HG03175 (cell line): ENCODE measurements around the gene STK11IP.

ENCODE experiments used
- ATAC-seq: cut with Tn5 transposase; IDR thresholded peaks from one replicate; pipeline ENCODE4 v1.9.1; 2021; ENCODE audit warnings: mild to moderate bottlenecking, moderate library complexity; ENCODE audit not compliant: unreplicated experiment

Gene STK11IP

GRCh38 chr2:219562049-219563020 is 35.3 kb upstream of the STK11IP start:
- ATAC-seq: no peak

DNA sequence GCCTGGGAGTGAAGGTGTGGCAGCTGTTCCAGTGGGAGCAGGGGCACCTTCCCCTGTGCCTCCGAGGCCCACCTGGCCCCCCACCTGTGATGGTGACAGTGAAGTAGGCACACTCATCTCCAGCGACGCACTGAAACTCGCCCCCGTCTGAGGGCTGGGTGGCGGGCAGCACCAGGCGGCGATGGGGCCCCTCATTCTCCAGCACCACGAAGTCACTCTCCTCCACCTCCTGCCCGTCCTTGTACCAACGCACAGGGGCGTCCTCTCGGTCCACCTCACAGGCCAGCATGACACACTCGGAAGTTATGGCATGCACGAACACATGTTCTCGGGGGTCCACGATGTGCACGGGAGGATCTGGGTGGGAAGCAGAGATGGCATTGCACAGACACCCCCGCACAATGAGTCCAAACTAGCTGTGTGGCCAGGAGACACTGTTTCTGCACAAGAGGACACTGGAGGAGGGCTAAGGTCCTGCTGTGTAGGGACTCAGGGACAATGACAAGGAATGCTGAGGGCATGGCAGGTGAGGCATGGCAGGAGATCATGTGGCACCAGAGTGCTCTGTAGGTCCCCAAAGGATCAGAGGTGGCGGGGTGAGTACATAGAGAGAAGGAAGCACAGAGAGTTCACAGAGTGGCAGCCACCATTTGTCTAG is 34.3 kb upstream of the STK11IP start:
- ATAC-seq: no peak

DNA sequence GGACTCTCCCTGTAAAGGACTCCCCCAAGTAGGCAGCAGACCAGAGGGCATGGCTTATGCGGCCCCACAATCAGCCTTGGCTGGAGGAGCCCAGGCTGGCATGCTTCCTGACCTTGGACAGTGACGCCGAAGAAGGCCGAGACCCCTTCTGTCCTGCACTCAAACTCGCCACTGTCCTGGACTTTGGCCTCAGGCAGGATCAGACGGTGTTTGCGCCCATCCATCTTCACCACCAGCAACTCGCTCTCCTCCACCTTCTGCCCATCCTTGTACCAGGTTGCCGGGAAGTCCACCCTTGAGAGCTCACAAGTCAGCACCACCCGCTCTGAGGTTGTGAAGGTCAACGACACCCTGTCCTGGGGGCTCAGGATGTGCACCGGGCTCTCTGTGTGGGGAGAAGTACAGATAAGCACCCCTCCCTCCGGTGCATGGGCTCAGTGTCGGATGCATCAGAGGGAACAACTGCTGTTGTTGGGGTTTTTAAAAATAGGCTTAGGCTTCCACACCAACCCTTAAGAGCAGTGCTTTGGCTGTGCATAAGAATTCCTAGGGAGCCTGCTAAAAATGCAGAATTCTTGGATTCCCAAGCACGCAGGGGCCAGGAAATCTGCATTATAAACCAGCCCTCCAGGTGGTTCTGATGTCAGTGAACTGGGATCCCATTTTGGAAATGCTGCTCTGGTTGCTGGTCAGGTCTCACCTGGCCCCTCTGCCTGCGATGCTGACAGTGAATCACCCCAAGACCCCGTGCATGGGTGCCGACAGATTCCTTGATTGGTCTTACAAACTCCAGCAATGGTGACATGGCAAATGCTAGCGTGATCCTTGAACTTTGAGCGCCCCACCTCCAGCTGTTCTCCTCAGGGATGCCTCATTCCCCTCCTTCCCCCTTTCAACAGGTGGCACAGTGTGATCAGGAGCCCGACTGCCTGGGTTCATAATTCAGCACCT is 32.3 kb upstream of the STK11IP start:
- no peak for ATAC-seq

DNA sequence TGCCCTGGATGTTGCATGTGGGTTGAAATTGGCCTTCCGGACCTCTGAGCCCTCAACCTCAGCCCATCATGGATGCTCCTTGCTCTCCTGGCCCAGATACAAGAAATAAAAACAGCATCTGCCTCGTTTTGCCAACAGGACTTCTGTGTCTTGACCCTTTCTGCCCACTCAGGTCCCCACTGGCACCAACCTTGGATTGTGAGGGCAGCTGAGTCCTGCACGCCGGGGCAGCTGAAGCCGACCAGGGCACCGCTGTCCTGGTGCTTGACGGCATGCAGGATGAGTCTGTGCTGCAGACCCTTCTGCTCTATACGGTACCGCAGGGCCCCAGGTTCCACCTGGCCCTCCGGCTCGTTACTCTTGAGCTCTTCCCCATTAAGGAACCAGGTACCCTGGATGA is 31.0 kb upstream of the STK11IP start:
- ATAC-seq: no peak

DNA sequence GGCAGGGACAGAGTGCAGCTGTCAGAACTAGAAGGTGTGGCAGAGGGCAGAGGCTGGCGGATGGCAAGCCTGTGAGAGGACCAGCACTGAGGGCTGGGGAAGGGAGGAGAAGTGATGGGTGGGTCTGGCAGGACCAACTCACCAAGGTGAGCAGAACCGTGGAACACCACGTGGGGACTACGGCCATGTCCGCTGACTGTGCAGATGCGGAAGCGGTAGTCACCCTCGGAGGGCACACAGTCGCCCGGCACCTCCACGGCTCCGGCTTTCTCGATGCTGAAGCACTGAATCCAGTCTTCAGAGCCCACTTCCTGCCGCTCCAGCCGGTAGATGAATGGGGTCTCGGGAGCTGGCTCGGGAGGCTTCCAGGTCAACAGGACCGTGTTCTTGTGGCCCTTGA is 30.5 kb upstream of the STK11IP start:
- no peak for ATAC-seq

DNA sequence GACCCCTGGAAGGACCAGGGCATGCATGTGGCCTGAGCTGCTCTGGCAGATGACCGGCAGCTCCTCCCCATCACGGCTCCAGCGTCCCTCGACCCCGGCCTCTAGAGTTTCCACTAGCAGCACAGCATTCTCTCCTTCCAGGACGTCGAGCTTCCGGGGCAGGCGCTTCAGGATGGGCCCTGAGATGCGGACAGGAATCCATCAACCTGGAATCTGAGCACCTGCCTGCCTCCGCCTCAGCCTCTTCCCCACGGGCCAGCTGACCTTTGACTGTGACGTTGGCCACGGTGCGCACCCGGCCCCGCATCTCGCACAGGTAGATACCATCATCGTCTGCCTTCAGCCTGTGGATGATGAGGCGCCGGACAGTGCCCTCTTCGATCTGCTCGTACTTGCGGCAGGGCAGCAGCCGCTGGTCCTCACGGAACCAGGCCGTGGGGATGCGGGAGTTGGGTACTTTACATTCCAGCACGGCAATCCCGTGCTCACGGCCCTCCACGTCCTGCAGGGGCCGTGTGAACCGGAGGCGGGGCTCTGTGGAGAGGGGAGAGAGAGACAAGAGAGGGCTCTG is 29.8 kb upstream of the STK11IP start:
- ATAC-seq: no peak

DNA sequence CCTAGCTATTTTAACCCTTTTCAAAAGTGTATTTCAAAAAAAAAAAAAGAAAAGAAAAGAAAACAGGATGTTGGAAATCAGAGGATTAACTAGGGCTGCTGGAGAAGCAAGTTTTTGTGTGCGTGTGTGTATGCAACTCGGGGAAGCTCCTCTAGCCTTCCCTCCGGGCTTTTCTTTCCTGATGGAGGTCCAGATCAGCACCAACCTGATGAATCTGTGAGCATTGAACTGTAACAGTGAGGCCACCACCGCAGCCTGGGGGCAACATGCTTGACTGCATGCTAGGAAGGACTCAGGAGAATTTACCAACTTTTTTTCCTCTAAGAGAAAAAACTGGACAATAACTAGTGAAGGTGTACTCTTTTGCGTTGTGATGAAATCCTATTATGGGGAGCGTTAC is 28.6 kb upstream of the STK11IP start:
- no peak for ATAC-seq

- no peak for ATAC-seq
Measured at GRCh38 chr2:219569635-219570034, 28.0 kb upstream of the STK11IP start.

- ATAC-seq: no peak
Measured at GRCh38 chr2:219570194-219570923, 27.3 kb upstream of the STK11IP start.

GRCh38 chr2:219570924-219571310 is 26.7 kb upstream of the STK11IP start:
- no peak for ATAC-seq

DNA sequence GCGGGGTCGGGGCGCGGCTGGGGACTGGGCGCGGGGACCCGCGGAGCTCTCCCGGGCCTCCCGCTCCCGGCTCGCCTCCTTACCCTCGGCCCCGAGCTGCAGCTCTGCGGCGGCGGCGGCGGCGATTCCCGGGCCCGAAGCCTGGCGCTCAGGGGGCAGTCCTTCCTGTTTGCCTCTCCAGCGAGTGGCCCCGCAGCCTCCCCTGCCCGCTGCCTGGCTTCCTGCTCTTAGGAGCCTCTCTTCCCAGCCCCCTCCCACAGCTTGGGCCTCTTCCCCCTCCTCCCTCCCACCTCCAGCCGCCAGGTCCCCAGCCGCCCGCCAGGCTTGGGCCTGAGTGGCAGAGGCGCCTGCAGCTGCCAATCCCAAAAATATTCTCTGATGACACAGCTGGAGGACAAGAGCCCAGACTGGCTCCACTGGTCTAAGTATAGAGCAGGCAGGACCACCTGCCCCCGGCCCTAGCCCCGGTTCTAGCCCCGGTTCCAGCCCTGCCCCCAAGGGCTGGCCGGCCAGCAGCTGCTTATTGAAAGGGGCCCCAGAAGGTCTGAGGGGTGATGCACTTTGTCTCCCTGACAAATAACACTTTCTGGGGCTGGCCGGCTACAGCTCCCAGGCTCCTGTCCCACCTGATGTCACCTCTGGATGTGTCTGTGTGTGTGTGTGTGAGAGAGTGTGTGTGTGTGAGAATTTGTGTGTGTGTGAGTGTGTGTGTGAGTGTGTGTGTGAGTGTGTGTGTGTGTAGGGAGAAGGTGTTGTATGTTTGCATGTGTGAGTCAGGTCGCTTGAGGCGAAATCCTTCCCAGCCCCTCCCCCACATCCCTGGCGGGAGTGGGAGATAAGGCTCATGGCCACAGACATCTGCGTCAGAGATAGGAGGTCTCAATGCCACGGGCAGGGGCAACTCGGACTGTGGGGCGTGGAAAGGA is 26.1 kb upstream of the STK11IP start, which contains the start of gene OBSL1:
Gene OBSL1 (minus strand): TSS at position 229 of the 926 bp plus-strand sequence. CDS start 307 bp downstream, outside the sequence.
- no peak for ATAC-seq

- no peak for ATAC-seq
Measured at GRCh38 chr2:219572237-219573001, 25.2 kb upstream of the STK11IP start, which contains the start of gene INHA. Gene INHA (plus strand): TSS chr2:219572310. CDS start chr2:219572375, 65 bp downstream.

- no peak for ATAC-seq
Measured at GRCh38 chr2:219573166-219573565, 24.5 kb upstream of the STK11IP start.

DNA sequence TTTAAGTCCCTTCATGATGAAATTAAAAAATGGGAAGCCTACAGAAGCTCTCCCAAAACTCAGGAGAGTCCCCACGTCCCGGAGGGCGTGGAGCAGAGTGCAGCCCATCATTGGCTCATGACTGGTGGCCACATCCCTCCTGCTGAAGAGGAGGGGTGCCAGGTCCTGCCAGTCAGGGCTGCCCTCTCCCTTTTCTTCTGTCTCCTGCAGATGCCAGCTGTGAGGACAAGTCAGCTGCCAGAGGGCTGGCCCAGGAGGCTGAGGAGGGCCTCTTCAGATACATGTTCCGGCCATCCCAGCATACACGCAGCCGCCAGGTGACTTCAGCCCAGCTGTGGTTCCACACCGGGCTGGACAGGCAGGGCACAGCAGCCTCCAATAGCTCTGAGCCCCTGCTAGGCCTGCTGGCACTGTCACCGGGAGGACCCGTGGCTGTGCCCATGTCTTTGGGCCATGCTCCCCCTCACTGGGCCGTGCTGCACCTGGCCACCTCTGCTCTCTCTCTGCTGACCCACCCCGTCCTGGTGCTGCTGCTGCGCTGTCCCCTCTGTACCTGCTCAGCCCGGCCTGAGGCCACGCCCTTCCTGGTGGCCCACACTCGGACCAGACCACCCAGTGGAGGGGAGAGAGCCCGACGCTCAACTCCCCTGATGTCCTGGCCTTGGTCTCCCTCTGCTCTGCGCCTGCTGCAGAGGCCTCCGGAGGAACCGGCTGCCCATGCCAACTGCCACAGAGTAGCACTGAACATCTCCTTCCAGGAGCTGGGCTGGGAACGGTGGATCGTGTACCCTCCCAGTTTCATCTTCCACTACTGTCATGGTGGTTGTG is 23.0 kb upstream of the STK11IP start:
- no peak for ATAC-seq

- no peak for ATAC-seq
Measured at GRCh38 chr2:219575566-219576504, 21.8 kb upstream of the STK11IP start.
